ENCODE measurements around the gene ENOX2.

- TF ChIP-seq, protein P1, sequence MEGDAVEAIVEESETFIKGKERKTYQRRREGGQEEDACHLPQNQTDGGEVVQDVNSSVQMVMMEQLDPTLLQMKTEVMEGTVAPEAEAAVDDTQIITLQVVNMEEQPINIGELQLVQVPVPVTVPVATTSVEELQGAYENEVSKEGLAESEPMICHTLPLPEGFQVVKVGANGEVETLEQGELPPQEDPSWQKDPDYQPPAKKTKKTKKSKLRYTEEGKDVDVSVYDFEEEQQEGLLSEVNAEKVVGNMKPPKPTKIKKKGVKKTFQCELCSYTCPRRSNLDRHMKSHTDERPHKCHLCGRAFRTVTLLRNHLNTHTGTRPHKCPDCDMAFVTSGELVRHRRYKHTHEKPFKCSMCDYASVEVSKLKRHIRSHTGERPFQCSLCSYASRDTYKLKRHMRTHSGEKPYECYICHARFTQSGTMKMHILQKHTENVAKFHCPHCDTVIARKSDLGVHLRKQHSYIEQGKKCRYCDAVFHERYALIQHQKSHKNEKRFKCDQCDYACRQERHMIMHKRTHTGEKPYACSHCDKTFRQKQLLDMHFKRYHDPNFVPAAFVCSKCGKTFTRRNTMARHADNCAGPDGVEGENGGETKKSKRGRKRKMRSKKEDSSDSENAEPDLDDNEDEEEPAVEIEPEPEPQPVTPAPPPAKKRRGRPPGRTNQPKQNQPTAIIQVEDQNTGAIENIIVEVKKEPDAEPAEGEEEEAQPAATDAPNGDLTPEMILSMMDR (IDR thresholded peaks at IDR 0.05), result no peak
- TF ChIP-seq POLR2A (IDR thresholded peaks at IDR 0.05), result no peak
- TF ChIP-seq EP300 (IDR thresholded peaks at IDR 0.05), result no peak
Measured at GRCh38 chrX:130801901-130802300, 101.1 kb downstream of the ENOX2 start.

Data from stomach (tissue), 4 donors.